ACHN (cell line): ENCODE results near the gene ZMIZ1.

Source experiments
- DNase-seq: peaks from one replicate; pipeline ENCODE4 v3.0.0-alpha.2; 2015
- in situ Hi-C: cut with HindIII; loops from 2 replicates; pipeline ENCODE4 v1.10.0; 2017; ENCODE audit warnings: low sequenced_read_pairs, low pct_ligation_motif_present, low pct_unique_long_range_greater_than_20kb

ZMIZ1 gene

GRCh38 chr10:79139124-79139835 lies 70.5 kb downstream of the ZMIZ1 start:
- no peak for DNase-seq
- in situ Hi-C loops, result no loop called here

GRCh38 chr10:79140085-79140793 lies 71.5 kb downstream of the ZMIZ1 start:
- no peak for DNase-seq
- in situ Hi-C loops, result no loop called here

- no peak for DNase-seq
- in situ Hi-C loops, result no loop called here
These were observed 72.1 kb downstream of the ZMIZ1 start for GRCh38 chr10:79140855-79141254.

- DNase-seq, result peak; percentile 45
These were observed 73.3 kb downstream of the ZMIZ1 start for GRCh38 chr10:79142064-79142491.

GRCh38 chr10:79142522-79143309 lies 74.0 kb downstream of the ZMIZ1 start:
- DNase-seq, result no peak
- in situ Hi-C loops, result no loop called here

More at GRCh38 chr10:79142064-79142491, 73.3 kb downstream of the ZMIZ1 start:
- in situ Hi-C loops, result no loop called here

GRCh38 chr10:79143879-79144278 lies 75.1 kb downstream of the ZMIZ1 start:
- in situ Hi-C loops, result no loop called here
- DNase-seq, result no peak

GRCh38 chr10:79144351-79145173 lies 75.8 kb downstream of the ZMIZ1 start:
- in situ Hi-C loops, result no loop called here
- no peak for DNase-seq

GRCh38 chr10:79145174-79145483 lies 76.4 kb downstream of the ZMIZ1 start:
- no peak for DNase-seq
- in situ Hi-C loops, result no loop called here

- DNase-seq, result no peak
- in situ Hi-C loops, result no loop called here
These were observed 77.0 kb downstream of the ZMIZ1 start for GRCh38 chr10:79145517-79146470.

- in situ Hi-C loops, result no loop called here
- DNase-seq, result no peak
These were observed 77.9 kb downstream of the ZMIZ1 start for GRCh38 chr10:79146611-79147130.

GRCh38 chr10:79147306-79147705 lies 78.5 kb downstream of the ZMIZ1 start:
- no peak for DNase-seq
- in situ Hi-C loops, result no loop called here

GRCh38 chr10:79147796-79148451 lies 79.2 kb downstream of the ZMIZ1 start:
- in situ Hi-C loops, result no loop called here
- DNase-seq, result no peak

- in situ Hi-C loops, result no loop called here
- no peak for DNase-seq
These were observed 79.9 kb downstream of the ZMIZ1 start for GRCh38 chr10:79148452-79149344.

GRCh38 chr10:79149345-79149661 lies 80.5 kb downstream of the ZMIZ1 start:
- in situ Hi-C loops, result no loop called here
- DNase-seq, result no peak

GRCh38 chr10:79149662-79150443 lies 81.1 kb downstream of the ZMIZ1 start:
- DNase-seq, result peak; percentile 96
- in situ Hi-C loops, result no loop called here

- DNase-seq, result no peak
- in situ Hi-C loops, result no loop called here
These were observed 81.6 kb downstream of the ZMIZ1 start for GRCh38 chr10:79150444-79150754.
